ENCODE results near the gene TLR8.
"Not testable (repeated sequence)": the region's sequence is repeated elsewhere in the genome, so short reads cannot be mapped to it uniquely, and the experiment has no call there.

The TLR8 gene

DNA sequence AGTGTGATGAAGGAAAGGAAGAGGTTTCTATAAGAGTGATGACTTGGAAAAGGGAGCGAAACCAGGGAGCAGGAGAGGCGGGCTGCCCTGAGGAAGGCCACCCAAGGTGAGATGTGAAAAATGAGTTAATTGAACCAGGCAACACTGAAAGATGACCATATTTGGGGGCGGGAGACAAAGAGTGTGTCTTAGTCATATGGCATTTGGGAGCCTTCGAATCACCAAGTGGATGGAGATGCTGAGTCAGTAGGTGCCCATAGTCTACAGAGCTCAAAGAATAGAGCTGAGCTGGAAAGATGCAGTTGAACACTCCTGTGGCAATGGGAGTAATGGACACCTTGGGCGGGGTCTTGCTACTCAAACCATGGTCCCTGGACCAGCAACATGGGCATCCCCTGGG, 8.3 kb upstream of the TLR8 start:
- no peak for DNase-seq

DNA sequence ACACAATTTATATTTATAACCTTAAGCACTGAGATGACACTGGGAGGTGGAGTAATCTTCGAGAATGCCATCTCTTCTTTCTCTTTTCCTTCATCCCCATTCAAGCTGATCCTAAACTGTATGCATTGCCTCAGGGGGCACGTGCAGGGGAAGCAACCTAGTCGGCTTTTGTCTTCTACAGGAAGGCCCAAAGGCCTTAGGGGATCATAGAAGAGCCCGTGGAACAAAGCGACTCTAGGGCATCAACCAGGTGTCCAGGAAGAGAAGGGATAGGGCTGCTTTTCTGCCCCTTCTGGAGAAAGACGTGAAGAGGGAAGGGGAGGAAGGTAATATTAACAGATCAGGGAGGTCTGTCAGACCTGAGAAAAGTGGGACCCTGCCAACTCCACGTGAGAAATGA, 6.9 kb upstream of the TLR8 start:
- DNase-seq, result no peak

DNA sequence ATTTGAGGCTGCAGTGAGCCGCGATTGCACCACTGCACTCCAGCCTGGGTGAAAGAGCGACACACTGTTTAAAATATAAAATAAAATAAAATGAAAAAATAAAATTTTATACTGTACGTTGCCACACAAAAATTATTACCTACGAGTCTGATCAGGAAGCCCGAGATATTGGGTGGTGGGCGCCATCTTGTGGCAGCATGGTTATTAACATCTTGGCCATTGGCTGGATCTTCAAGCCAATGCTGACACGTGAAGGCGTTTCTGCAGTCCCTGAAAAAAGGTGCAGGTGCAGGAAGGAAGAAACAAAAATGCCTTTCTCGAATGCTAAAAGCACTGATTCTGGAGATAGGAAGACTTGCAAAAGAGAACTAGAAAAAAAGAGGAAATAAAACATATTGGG, 4.9 kb upstream of the TLR8 start:
- peak; percentile 32 for DNase-seq

DNA sequence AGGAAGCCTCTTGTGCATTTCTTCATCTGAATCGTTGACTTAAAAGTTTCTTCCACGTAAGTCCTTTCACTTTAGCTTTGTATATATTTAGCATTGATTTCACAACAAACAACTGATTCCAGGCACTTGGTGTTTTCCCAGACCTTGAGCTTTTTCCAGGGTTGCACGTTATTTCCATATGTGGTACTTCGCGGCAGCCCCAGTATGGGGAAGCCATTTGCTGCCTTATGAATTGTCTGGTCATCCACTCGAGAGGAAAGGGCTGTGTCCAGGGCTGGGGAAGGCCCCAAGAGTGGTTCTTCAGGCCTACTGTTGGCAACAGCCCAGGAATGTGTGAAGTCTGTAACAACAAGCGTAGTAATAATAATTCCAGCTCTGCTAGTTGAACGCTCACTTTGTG, 2.8 kb upstream of the TLR8 start:
- DNase-seq, result peak; percentile 23

DNA sequence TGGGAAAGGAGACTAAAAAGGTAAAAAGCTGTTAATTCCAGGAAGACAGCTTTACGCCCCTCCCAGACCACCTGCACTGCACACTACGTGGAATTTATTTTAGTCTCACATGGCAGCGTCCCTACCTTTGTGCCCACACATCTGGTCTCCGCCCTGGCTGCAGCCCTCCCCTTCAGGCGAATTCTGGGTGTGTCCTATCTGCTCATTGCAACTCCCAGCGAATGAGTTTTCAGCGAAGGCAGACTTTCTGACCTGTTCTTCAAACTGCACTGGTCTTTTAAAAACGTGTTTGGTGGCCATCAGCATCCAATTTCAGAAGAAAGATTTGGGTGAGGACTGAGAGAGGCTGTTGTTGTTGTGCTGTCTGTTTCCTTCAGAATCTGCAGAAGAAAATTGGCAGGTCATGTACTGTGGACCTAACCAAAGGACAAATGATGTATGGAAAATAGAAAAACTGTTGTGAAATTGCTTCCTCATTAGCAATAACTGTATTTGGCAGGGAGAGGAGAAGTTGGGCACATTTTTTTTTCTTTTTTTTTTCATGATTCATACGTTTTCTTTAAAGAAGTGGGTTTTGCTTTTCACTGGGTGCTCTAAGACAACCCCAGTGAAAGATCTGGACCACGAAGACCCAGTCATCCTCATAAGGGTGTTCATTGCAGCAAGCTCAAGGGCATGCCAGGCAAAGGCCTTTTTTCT, 4.2 kb downstream of the TLR8 start:
- no peak for DNase-seq

DNA sequence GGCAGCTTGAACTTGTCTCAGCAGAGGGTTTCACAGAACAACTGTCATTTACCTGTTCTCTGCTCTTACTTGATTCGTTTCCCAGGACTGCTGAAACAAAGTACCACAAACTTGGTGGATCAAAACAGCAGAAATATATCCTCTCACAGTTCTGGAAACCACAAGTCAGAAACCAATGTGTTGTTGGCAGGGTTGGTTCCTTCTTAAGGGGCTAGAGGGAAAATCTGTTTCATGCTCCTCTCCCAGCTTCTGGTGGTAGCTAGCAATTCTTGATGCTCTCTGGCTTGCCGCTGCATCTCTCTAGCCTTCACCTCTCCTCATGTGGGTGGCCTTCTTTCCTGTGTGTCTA, 4.7 kb downstream of the TLR8 start:
- no peak for DNase-seq

DNA sequence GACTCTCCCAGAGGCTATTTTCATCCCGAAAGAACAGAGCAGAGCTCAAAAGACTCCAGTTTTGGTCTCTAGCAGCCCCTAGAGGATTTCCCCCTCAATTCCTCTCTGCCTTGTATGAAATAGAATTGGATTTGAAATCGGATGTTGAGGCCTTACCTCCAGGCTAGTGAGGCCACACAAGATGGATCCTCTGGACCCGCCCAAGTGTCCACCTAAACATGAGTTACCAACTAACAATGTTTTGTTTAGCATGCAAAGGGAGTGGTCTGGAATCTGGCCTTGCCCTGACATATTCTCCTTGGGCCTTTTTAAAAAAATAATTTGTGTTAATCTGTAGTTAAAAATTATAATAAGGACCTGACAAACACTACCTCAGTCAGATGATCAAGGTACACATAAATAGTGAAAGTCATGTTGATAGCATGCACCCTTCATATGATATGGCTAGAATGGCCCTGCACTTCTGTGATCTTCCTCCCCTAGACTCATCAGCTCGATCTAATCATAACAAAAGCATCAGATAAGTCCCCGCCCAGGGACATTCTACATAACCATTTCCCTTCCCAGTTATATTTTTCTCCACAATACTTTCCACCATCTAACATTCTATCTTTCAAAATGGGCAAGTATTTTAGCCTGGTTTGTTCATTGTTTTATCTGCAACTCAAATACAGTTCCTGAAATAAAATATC, 6.5 kb downstream of the TLR8 start:
- DNase-seq, result no peak

DNA sequence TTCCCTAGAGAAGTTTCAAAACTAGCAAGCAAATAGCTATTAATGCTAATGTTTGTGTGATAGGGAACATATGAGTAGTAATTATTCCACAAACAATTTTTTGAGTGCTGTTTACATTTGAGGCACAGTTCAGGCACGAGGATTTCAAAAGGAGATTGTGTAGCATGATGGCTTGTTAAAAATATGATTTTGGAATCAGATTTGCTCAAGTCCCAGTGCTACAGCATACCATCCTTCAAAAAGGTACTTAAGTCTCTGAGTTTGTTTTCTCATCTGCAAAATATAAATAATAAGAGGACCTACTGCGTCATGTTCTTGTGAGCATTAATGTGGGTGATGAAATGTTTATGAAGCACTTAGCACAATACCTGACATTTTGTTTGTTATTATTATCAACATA, 11.3 kb downstream of the TLR8 start:
- DNase-seq, result no peak

DNA sequence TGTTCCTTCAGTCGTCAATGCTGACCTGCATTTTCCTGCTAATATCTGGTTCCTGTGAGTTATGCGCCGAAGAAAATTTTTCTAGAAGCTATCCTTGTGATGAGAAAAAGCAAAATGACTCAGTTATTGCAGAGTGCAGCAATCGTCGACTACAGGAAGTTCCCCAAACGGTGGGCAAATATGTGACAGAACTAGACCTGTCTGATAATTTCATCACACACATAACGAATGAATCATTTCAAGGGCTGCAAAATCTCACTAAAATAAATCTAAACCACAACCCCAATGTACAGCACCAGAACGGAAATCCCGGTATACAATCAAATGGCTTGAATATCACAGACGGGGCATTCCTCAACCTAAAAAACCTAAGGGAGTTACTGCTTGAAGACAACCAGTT, 12.6 kb downstream of the TLR8 start:
- DNase-seq, result no peak

DNA sequence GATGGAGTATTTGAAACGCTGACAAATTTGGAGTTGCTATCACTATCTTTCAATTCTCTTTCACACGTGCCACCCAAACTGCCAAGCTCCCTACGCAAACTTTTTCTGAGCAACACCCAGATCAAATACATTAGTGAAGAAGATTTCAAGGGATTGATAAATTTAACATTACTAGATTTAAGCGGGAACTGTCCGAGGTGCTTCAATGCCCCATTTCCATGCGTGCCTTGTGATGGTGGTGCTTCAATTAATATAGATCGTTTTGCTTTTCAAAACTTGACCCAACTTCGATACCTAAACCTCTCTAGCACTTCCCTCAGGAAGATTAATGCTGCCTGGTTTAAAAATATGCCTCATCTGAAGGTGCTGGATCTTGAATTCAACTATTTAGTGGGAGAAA, 13.2 kb downstream of the TLR8 start:
- DNase-seq, result no peak

DNA sequence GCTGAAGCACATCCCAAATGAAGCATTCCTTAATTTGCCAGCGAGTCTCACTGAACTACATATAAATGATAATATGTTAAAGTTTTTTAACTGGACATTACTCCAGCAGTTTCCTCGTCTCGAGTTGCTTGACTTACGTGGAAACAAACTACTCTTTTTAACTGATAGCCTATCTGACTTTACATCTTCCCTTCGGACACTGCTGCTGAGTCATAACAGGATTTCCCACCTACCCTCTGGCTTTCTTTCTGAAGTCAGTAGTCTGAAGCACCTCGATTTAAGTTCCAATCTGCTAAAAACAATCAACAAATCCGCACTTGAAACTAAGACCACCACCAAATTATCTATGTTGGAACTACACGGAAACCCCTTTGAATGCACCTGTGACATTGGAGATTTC, 14.6 kb downstream of the TLR8 start:
- DNase-seq, result no peak

DNA sequence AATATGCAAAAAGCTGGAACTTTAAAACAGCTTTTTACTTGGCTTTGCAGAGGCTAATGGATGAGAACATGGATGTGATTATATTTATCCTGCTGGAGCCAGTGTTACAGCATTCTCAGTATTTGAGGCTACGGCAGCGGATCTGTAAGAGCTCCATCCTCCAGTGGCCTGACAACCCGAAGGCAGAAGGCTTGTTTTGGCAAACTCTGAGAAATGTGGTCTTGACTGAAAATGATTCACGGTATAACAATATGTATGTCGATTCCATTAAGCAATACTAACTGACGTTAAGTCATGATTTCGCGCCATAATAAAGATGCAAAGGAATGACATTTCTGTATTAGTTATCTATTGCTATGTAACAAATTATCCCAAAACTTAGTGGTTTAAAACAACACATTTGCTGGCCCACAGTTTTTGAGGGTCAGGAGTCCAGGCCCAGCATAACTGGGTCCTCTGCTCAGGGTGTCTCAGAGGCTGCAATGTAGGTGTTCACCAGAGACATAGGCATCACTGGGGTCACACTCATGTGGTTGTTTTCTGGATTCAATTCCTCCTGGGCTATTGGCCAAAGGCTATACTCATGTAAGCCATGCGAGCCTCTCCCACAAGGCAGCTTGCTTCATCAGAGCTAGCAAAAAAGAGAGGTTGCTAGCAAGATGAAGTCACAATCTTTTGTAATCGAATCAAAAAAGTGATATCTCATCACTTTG, 15.6 kb downstream of the TLR8 start:
- DNase-seq, result no peak

DNA sequence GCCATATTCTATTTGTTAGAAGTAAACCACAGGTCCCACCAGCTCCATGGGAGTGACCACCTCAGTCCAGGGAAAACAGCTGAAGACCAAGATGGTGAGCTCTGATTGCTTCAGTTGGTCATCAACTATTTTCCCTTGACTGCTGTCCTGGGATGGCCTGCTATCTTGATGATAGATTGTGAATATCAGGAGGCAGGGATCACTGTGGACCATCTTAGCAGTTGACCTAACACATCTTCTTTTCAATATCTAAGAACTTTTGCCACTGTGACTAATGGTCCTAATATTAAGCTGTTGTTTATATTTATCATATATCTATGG, 16.1 kb downstream of the TLR8 start:
- no peak for DNase-seq

DNA sequence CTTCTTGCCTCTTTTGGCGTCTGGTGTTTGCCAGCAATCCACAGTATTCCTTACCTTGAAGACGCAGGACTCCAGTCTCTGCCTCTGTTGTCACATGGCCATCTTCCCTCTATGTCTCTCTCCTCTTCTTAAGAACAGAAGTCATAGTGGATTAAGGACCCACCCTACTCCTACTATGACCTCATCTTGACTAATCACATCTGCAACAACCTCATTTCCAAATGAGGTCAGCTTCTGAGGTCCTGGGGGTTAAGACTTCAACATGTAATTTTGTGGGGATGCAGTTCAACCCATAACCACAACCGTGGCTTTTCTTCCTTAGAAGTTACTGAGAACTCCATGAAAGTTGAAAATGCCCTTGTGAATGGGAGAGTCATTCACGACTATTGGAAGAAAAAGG, 23.3 kb downstream of the TLR8 start:
- no peak for DNase-seq

DNA sequence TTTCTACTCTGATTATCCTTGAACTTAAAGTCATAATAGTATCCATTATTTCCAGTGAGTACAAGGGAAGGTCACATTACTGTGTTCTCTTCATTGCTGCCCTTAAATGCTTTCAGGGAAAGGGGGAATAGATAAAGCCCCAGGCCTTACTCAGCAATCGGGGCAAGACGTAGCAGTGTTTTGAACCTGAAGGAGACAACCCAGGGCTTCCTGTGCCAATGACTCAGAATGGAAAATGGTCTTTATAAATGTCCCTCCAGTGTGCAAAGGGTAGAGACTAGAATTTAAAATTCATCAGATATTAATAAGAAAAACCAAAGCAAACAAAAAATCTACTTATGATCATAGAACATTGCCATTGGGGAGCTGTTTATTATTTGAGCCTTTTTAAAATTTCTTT, 23.7 kb downstream of the TLR8 start:
- no peak for DNase-seq

DNA sequence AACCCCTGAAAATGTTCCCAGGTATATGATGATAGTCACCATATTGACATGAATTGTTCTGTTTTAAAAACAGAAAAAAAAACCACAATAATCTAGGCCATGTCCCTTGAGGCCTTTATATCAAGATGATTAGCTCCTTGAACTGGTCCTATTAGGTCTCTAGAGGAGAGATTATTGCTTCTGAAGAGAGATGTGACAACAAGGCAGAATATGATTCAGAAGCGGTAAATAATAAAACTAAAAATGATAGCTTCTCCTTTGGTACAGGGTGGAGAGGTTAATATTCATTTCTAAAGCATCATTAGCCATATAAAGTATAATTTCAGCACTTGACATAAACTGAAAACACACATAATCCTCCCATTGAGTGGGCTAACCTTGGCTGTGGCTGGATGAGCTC, 25.8 kb downstream of the TLR8 start:
- no peak for DNase-seq

DNA sequence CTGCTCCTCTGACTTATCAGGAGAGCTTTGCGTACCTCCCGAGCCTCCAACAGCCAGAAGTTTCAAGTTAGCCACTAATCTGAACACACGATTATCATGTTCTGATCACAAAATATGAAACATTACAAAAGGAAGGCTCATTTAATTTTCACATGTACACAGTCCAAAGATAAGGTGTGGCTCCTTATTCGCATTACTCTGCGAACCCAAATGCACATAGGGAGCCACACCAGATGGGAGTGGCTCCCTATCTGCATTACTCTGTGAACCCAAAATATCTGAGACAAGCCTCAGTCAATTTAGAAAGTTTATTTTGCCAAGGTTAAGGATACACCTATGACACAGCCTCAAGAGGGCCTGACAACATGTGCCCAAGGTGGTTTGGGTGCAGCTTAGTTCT, 28.4 kb downstream of the TLR8 start:
- DNase-seq, result no peak

DNA sequence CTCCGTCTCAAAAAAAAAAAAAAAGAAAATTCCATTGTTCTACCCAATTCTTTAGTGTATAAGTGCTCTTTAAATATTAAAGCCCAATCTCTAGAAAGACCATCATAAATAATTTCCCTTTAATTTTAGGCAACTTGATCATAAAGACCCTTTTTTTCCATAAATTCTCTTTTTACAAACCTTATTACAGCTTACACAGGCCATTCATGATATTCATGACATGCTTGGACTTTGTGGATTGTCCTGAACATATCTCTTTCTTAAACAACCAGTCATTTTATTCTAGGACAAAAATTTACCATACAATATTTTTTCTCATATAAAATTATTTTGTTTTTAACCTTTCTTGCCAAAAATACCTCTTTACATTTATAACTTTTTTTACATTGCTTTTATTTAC, 30.5 kb downstream of the TLR8 start:
- no peak for DNase-seq

DNA sequence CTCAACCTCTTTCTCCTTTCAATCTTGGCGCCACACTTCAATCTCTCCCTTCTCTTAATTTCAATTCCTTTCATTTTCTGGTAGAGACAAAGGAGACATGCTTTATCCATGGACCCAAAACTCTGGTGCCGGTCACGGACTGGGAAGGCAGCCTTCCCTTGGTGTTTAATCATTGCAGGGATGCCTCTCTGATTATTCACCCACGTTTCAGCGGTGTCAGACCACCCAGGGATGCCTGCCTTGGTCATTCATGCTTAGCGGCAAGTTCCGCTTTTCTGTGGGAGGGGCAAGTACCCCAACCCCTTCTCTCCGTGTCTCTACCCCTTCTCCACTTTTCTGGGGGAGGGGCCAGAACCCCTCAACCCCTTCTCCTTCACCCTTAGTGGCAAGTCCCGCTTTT, 34.1 kb downstream of the TLR8 start:
- not testable (repeated sequence) for DNase-seq

DNA sequence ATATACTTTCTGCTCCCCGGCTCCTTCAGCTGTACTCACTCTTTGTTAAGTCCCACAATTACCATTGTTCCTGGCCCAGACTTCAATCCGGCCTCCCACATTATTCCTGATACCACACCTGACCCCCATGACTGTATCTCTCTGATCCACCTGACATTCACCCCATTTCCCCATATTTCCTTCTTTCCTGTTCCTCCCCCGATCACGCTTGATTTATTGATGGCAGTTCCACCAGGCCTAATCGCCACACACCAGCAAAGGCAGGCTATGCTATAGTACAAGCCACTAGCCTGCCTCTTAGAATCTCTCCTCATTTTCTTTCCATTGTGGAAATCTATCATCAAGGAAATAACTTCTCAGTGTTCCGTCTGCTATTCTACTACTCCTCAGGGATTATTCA, 37.2 kb downstream of the TLR8 start:
- DNase-seq, result not testable (repeated sequence)

DNA sequence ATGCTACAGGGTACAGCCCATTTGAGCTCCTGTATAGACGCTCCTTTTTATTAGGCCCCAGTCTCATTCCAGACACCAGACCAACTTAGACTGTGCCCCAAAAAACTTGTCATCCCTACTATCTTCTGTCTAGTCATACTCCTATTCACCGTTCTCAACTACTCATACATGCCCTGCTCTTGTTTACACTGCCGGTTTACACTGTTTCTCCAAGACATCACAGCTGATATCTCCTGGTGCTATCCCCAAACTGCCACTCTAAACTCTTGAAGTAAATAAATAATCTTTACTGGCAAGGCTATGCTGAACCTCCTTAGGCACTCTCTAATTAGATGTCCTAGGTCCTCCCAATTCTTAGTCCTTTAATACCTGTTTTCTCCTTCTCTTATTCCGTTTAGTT, 38.0 kb downstream of the TLR8 start:
- not testable (repeated sequence) for DNase-seq

DNA sequence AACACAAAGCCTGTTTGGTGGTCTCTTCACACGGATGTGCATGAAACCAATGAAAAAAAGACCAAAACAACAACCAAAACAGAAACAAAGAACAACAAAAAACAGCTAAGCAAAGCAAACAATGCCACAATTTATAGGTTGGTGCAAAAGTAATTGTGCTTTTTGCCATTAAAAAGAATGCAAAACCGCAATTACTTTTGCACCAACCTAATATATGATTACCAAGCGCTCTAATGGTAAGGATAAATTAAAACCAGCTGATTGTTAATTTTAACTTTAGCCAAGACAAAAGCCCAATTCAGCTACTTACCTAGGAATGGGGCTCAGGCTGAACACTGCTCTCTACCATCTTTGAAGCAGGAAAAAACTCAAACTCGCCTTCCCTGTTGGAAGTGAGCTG, 39.1 kb downstream of the TLR8 start:
- no peak for DNase-seq

DNA sequence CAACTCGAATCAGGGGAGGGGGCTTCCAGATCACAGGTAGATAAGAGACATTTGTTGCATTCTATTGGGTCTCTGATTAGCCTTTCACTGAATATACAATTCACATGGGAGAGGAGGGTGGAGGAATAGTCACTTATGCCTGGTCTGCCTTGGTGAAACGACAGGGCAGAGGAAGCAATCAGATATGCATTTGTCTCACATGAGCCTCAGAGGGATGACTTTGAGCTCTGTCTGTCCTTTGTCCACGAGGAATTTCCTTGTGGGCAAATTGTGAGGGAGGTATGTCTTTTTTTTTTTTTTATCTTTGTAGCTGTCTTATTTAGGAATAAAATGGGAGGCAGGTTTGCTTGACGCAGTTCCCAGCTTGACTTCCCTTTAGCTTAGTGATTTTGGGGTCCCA, 40.0 kb downstream of the TLR8 start:
- DNase-seq, result no peak

DNA sequence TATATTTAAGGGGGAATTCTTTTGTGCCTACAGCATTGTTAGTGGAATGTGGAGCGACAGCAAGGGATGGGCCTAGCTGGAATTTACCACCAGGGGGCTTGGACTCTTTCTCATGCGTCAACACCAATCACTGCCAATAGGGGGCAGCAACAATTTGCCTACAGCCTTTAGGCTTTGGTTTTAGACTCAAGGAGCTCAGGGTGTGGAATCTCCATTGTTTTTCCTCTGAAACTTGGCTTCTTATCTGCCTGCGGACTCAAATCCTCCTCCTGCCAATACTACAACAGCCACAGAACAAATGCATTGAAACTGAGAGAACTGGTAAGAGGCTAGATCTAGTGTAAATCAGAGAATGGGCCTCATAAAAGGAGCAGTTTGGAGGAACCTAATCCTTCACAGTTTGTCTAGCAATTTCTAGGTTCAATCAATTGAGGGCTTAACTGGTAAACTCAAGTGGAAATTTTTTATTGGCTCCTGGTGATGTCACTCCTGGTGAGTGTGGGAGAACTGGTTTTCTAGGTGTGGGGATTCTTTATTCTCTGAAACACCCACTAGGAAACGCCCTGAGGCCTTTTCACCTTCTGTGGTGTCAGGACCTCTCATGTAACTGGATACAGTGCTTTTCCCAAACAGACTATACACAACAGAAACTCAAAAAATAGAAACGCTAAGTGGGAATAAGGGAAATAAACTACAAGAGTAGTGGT, 40.6 kb downstream of the TLR8 start:
- peak; percentile 84 for DNase-seq

Data from fibroblast of skin of abdomen (primary cell).